CD4-positive, alpha-beta T cell (primary cell): ENCODE measurements around the gene ZBTB7C. TPM values are rescaled to one million over a fixed set of nuclear protein-coding genes. Genes with fewer than 3 reads are reported as not detected.

Source experiments
- ATAC-seq: fragments of 200-7000 bp; cut with Tn5 transposase; one replicate; pipeline ENCODE4 v1.10.0; 2022; ENCODE audit warnings: mild to moderate bottlenecking; ENCODE audit not compliant: poor library complexity
- CTCF ChIA-PET: fragments of 350-600 bp; sonication (Branson Sonifier 250); formaldehyde crosslinking; loops from one replicate; lab custom pipeline; 2021; ENCODE audit warnings: antibody characterized with exemption, inconsistent platforms; lab: Charles Lee
- POLR2A ChIA-PET: fragments of 350-600 bp; sonication (Branson Sonifier 250); formaldehyde crosslinking; loops from one replicate; lab custom pipeline; 2021; ENCODE audit warnings: antibody characterized with exemption, inconsistent platforms; lab: Charles Lee
- DNase-seq, 14 experiments: peaks; one replicate each; pipeline ENCODE4 v3.0.0-alpha.2; 2013 to 2020; ENCODE audit warnings: mixed read lengths in 2 of 14
- H3K27ac ChIP-seq, 2 donors: one replicate each; pipeline versions ENCODE4 v1.5.1 to v1.7.0; 2013; ENCODE audit warnings: low read length in 2 of 2, low read depth in 1 of 2, mild to moderate bottlenecking in 1 of 2
- H3K27me3 ChIP-seq, 2 experiments: 1 replicate in 1 of 2; 2 replicates in 1 of 2; pipeline versions ENCODE4 v1.6.1 to v1.7.0; 2013; ENCODE audit warnings: low read length in 2 of 2, control low read depth in 1 of 2, mild to moderate bottlenecking in 1 of 2, moderate library complexity in 1 of 2; ENCODE audit not compliant: insufficient read depth in 2 of 2, control insufficient read depth in 1 of 2
- H3K36me3 ChIP-seq: one replicate; pipeline ENCODE4 v1.6.1; 2013; ENCODE audit warnings: low read length, control low read depth; ENCODE audit not compliant: insufficient read depth
- H3K4me1 ChIP-seq: one replicate; pipeline ENCODE4 v1.6.1; 2013; ENCODE audit warnings: low read length, control low read depth; ENCODE audit not compliant: insufficient read depth
- H3K4me3 ChIP-seq: one replicate; pipeline ENCODE4 v1.5.1; 2013; ENCODE audit warnings: mild to moderate bottlenecking, low read length, moderate library complexity
- H3K9me3 ChIP-seq, 2 experiments: 1 replicate in 1 of 2; 2 replicates in 1 of 2; pipeline versions ENCODE4 v1.6.1 to v1.7.0; 2013; ENCODE audit warnings: low read length in 2 of 2, mild to moderate bottlenecking in 2 of 2, control low read depth in 1 of 2, moderate library complexity in 1 of 2; ENCODE audit not compliant: control insufficient read depth in 1 of 2, insufficient read depth in 1 of 2
- H3K27ac Mint-ChIP-seq: one replicate; pipeline ENCODE4 v1.8.0; 2020; ENCODE audit warnings: mixed read lengths
- H3K27me3 Mint-ChIP-seq: one replicate; pipeline ENCODE4 v1.8.0; 2021; ENCODE audit warnings: mixed read lengths
- H3K36me3 Mint-ChIP-seq: one replicate; pipeline ENCODE4 v1.8.0; 2021; ENCODE audit warnings: low read depth, mixed read lengths
- H3K4me1 Mint-ChIP-seq: one replicate; pipeline ENCODE4 v1.8.0; 2021; ENCODE audit warnings: low read depth, mixed read lengths
- H3K4me3 Mint-ChIP-seq: one replicate; pipeline ENCODE4 v1.8.0; 2020; ENCODE audit warnings: mild to moderate bottlenecking, mixed read lengths
- H3K9me3 Mint-ChIP-seq: one replicate; pipeline ENCODE4 v1.8.0; 2020; ENCODE audit warnings: mixed read lengths
- intact Hi-C, 2 experiments: fragments of 100-400 bp; cut with DNase I in 1 of 2; cut with micrococcal nuclease in 1 of 2; formaldehyde crosslinking; loops; one replicate each; pipeline versions ENCODE4 v1.15.1 to v1.9.0; 2023 to 2025; cut with DNase I, micrococcal nuclease
- total RNA-seq, 174 experiments: library from RNA in 2 of 174; stranded (reverse) in 2 of 174; gene quantifications; one replicate each; pipeline ENCODE4 v1.2.3 and lab custom pipeline; 2021 to 2026
- TF ChIP-seq, protein P1 (sequence below): fragments of 200-600 bp; IDR thresholded peaks from one replicate; pipeline ENCODE4 v1.8.0; 2022; ENCODE audit warnings: antibody characterized with exemption, mild to moderate bottlenecking

Gene ZBTB7C
- total RNA-seq, 2 experiments from 2014 or later, result not detected

DNA sequence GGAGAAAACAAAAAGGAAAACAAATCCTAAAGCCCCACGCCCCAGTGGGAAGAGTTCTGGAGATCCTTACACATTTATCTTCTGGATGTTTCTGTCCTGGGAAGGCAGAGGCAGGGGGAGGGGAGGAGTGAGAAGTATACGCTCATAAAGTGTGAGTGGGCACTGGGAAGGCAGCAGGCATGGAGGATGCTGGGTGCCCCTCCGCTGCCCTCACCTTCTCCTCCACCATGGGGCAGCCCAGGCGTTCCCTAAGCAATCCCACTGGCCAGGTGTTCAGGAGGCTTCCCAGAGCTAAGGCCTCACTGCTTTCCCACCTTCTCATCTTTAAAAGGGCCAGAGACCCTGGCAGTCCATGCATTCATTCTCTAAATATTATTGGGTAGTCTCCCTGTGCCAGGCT is 366.8 kb downstream of the ZBTB7C start:
- Mint-ChIP-seq H3K27ac (no peak overlapping the region), H3K4me3 (no peak overlapping the region), H3K9me3 (peaks cover 4% of the 10 kb centered on the region), H3K27me3 (peaks cover 9% of the 10 kb centered on the region), H3K36me3 (no peaks in the 10 kb centered on the region), H3K4me1 (no peaks in the 10 kb centered on the region)
- H3K27me3 ChIP-seq, result peaks cover 0 to 2% of the 10 kb centered on the region in 2 experiments
- H3K4me1 ChIP-seq, result no peaks in the 10 kb centered on the region
- intact Hi-C loops, result no loop called here
- POLR2A ChIA-PET, result no interaction called here
- H3K4me3 ChIP-seq, result no peak overlapping the region
- DNase-seq (no peak), ATAC-seq (no peak)
- TF ChIP-seq, protein P1, sequence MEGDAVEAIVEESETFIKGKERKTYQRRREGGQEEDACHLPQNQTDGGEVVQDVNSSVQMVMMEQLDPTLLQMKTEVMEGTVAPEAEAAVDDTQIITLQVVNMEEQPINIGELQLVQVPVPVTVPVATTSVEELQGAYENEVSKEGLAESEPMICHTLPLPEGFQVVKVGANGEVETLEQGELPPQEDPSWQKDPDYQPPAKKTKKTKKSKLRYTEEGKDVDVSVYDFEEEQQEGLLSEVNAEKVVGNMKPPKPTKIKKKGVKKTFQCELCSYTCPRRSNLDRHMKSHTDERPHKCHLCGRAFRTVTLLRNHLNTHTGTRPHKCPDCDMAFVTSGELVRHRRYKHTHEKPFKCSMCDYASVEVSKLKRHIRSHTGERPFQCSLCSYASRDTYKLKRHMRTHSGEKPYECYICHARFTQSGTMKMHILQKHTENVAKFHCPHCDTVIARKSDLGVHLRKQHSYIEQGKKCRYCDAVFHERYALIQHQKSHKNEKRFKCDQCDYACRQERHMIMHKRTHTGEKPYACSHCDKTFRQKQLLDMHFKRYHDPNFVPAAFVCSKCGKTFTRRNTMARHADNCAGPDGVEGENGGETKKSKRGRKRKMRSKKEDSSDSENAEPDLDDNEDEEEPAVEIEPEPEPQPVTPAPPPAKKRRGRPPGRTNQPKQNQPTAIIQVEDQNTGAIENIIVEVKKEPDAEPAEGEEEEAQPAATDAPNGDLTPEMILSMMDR, result no peak
- peaks cover 0 to 20% of the 10 kb centered on the region in 2 experiments for H3K9me3 ChIP-seq
- CTCF ChIA-PET, result interaction anchor here (0.6 kb wide), 1 partner anchor 10 kb away, joined by 3 read pairs; no protein-coding TSS in a partner anchor
- H3K36me3 ChIP-seq, result no peaks in the 10 kb centered on the region
- H3K27ac ChIP-seq, result no peak overlapping the region

DNA sequence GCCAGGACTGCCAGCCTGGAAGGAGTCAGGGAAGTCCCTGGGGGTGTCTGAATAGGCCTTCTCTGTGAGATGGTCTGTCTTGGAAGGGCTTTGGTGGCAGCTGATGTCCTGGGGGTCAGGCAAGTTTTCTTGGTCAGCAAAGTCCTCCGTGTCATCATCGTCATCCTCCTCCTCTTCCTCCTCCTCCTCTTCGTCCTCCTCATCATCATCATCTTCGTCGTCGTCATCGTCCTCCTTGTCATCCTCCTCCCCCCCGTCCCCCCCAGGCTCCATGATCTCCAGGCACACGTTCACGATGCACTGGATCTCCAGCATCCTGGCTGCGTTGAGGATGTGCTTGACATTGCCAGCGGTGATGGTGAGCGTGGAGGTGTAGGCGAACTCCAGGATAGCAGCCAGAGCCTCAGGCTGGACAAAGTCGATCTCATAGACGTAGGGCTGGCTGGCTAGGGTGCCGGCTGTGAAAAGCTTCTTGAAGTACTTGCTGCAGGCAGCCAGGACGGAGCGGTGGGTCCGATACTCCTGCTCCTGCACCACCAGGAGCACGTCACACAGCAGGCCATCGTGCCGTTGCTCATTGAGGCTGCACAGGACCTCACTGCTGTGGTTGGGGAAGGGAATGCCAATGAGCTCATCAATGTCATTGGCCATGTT is 368.6 kb downstream of the ZBTB7C start:
- DNase-seq (no peak), ATAC-seq (no peak)
- TF ChIP-seq, protein P1, result no peak
- ChIA-PET CTCF (no interaction called here), POLR2A (no interaction called here)
- no peak overlapping the region for H3K4me3 Mint-ChIP-seq
- H3K4me3 ChIP-seq, result no peak overlapping the region
- H3K4me1 ChIP-seq, result no peaks in the 10 kb centered on the region
- peaks cover 4% of the 10 kb centered on the region for H3K27me3 Mint-ChIP-seq
- H3K27ac Mint-ChIP-seq, result no peak overlapping the region
- intact Hi-C loops, result no loop called here
- H3K36me3 Mint-ChIP-seq, result no peaks in the 10 kb centered on the region
- H3K27ac ChIP-seq, result no peak overlapping the region
- peaks cover 0 to 16% of the 10 kb centered on the region in 2 experiments for H3K9me3 ChIP-seq
- no peaks in the 10 kb centered on the region for H3K36me3 ChIP-seq
- peaks cover 4% of the 10 kb centered on the region for H3K9me3 Mint-ChIP-seq
- peaks cover 0 to 2% of the 10 kb centered on the region in 2 experiments for H3K27me3 ChIP-seq
- no peaks in the 10 kb centered on the region for H3K4me1 Mint-ChIP-seq

DNA sequence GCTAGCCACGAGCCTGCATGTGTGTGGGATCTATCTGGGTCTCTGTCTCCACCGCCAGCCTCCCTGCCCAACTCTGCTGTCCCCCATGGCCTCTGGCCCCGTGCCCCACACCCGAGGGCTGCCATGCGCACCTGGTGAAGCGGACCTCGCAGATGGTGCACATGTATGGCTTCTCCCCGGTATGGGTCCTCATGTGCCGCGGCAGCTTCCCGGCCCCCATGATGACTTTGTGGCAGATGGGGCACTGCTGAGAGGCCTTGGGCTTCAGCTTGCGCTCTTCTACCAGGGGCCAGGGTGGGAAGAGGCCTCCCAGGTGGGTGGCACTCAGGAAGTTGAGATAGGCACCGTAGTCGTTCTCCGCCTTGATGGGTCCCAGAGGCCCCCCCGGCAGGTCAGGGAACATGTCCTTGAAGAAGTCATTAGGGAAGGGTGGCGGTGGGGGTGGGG is 369.4 kb downstream of the ZBTB7C start:
- no peaks in the 10 kb centered on the region for H3K4me1 ChIP-seq
- ChIA-PET CTCF (interaction anchor here (0.6 kb wide), 1 partner anchor 1545 kb away, joined by 3 read pairs; no protein-coding TSS in a partner anchor), POLR2A (no interaction called here)
- no peaks in the 10 kb centered on the region for H3K36me3 ChIP-seq
- no peak overlapping the region for H3K4me3 ChIP-seq
- Mint-ChIP-seq H3K9me3 (peaks cover 4% of the 10 kb centered on the region), H3K36me3 (no peaks in the 10 kb centered on the region), H3K27me3 (peaks cover 4% of the 10 kb centered on the region), H3K4me1 (no peaks in the 10 kb centered on the region), H3K27ac (no peak overlapping the region), H3K4me3 (no peak overlapping the region)
- TF ChIP-seq, protein P1, result no peak
- no peak for DNase-seq
- H3K27ac ChIP-seq, result no peak overlapping the region
- no peak for ATAC-seq
- H3K27me3 ChIP-seq, result peaks cover 0 to 2% of the 10 kb centered on the region in 2 experiments
- intact Hi-C loops, result no loop called here
- H3K9me3 ChIP-seq, result peaks cover 0 to 9% of the 10 kb centered on the region in 2 experiments
